Measurements from ENCODE around the gene GNAI1.

The GNAI1 gene

DNA sequence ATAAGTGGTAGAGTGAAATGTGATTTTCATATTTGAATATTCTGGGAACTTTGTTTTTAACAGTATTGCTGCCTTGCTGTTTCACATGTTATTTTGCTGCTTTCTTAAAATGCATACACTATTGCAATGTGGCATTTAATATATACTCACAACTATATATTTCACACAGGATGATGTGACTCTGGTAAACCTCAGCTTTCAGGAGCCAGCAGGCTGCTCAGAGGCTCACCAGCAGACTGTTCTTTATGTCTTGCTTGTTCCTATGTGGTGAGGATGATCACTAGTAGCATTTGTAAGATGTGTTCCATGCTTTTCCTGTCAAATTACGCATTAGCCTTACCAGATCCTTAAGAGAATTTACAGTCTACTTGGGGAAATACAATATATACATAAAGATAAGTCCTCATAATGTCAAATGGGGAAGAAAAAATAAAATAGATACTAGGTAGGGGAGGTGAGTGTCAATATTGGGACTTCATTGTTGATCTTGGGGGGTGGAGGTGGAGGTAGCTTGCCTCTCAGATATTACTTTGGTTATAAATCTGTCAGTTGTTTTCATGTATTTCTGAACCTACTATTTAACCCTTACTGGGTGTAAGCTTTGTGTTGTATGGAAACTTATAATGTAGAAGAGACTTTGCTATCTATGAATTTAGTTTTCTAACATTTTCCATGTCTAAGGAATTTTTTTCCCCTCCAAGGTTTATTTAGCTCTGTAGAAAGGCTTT is 8.4 kb downstream of the GNAI1 start:
- H3K27me3 ChIP-seq (ENCODE audit: insufficient read depth, low read length, poor library complexity) = no peaks in the 10 kb centered on the region
- H3K36me3 ChIP-seq (ENCODE audit: insufficient read depth, low read length) = no peaks in the 10 kb centered on the region
- H3K9ac ChIP-seq (ENCODE audit: low read depth, low read length) = no peak overlapping the region
- TF ChIP-seq EZH2 (IDR thresholded peaks at IDR 0.05; ENCODE audit: borderline replicate concordance, low read depth, low read length, severe bottlenecking) = no peak
- TF ChIP-seq, protein P1, sequence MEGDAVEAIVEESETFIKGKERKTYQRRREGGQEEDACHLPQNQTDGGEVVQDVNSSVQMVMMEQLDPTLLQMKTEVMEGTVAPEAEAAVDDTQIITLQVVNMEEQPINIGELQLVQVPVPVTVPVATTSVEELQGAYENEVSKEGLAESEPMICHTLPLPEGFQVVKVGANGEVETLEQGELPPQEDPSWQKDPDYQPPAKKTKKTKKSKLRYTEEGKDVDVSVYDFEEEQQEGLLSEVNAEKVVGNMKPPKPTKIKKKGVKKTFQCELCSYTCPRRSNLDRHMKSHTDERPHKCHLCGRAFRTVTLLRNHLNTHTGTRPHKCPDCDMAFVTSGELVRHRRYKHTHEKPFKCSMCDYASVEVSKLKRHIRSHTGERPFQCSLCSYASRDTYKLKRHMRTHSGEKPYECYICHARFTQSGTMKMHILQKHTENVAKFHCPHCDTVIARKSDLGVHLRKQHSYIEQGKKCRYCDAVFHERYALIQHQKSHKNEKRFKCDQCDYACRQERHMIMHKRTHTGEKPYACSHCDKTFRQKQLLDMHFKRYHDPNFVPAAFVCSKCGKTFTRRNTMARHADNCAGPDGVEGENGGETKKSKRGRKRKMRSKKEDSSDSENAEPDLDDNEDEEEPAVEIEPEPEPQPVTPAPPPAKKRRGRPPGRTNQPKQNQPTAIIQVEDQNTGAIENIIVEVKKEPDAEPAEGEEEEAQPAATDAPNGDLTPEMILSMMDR (IDR thresholded peaks at IDR 0.05; ENCODE audit: borderline replicate concordance, extremely low read depth, low read length, poor library complexity, severe bottlenecking) = no peak
- H4K20me1 ChIP-seq (ENCODE audit: insufficient read depth, low read length) = no peaks in the 10 kb centered on the region
- H3K79me2 ChIP-seq (ENCODE audit: insufficient read depth, low read length) = no peaks in the 10 kb centered on the region
- no peak overlapping the region for H3K27ac ChIP-seq (ENCODE audit: low read length)
- no peaks in the 10 kb centered on the region for H3K4me1 ChIP-seq (ENCODE audit: insufficient read depth, low read length)
- no peaks in the 10 kb centered on the region for H3K9me3 ChIP-seq (ENCODE audit: insufficient read depth, low read length, severe bottlenecking)
- no peak for DNase-seq
- H3K4me2 ChIP-seq (ENCODE audit: insufficient read depth, low read length) = no peak overlapping the region
- no peak for ATAC-seq (ENCODE audit: insufficient read depth, low read depth)
- no peak overlapping the region for H2AFZ ChIP-seq (ENCODE audit: low read depth, low read length)
- H3K4me3 ChIP-seq (ENCODE audit: low read depth in 1 of 2, low read length in 2 of 2) = no peak overlapping the region

DNA sequence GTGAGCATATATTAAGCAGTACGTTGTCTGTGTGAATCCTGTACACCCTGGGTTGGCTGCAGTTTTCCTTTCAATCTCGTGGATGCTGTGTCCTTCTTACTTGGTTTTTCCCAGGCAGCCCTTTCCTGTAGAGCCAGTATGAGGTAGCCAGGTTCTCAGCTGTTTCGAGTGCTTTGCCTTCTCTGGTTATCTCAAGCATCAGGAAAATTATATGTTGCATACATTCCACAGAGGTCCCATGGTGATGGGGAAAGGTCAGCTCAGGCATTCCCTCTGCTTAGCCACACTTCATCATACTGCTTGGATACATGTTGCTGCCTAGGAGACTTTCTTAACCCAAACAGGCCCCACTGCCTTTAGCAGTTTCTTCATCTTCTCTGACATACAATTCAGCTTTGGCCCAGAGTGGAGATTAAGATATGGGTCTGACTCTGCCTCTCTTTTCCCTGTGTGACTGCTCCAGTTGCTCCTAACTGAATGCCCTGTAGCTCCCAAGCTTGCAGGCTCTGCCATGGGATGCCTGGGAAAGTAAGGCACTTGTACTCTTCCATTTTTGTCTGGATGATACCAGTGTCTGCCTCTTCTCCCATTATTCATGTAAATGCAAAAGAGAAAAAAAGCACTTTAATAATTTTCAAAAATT is 11.3 kb downstream of the GNAI1 start:
- H3K79me2 ChIP-seq (ENCODE audit: insufficient read depth, low read length) = no peaks in the 10 kb centered on the region
- no peak overlapping the region for H2AFZ ChIP-seq (ENCODE audit: low read depth, low read length)
- H3K27me3 ChIP-seq (ENCODE audit: insufficient read depth, low read length, poor library complexity) = no peaks in the 10 kb centered on the region
- no peaks in the 10 kb centered on the region for H4K20me1 ChIP-seq (ENCODE audit: insufficient read depth, low read length)
- H3K36me3 ChIP-seq (ENCODE audit: insufficient read depth, low read length) = no peaks in the 10 kb centered on the region
- ATAC-seq (ENCODE audit: insufficient read depth, low read depth) (no peak), DNase-seq (no peak)
- no peaks in the 10 kb centered on the region for H3K9me3 ChIP-seq (ENCODE audit: insufficient read depth, low read length, severe bottlenecking)
- no peak overlapping the region for H3K9ac ChIP-seq (ENCODE audit: low read depth, low read length)
- peaks cover 3% of the 10 kb centered on the region; the same call in 1 of the 2 replicates for H3K4me1 ChIP-seq (ENCODE audit: insufficient read depth, low read length)
- H3K4me3 ChIP-seq (ENCODE audit: low read depth in 1 of 2, low read length in 2 of 2) = no peak overlapping the region
- no peak overlapping the region for H3K4me2 ChIP-seq (ENCODE audit: insufficient read depth, low read length)
- no peak for TF ChIP-seq EZH2 (IDR thresholded peaks at IDR 0.05; ENCODE audit: borderline replicate concordance, low read depth, low read length, severe bottlenecking)
- no peak overlapping the region for H3K27ac ChIP-seq (ENCODE audit: low read length)

DNA sequence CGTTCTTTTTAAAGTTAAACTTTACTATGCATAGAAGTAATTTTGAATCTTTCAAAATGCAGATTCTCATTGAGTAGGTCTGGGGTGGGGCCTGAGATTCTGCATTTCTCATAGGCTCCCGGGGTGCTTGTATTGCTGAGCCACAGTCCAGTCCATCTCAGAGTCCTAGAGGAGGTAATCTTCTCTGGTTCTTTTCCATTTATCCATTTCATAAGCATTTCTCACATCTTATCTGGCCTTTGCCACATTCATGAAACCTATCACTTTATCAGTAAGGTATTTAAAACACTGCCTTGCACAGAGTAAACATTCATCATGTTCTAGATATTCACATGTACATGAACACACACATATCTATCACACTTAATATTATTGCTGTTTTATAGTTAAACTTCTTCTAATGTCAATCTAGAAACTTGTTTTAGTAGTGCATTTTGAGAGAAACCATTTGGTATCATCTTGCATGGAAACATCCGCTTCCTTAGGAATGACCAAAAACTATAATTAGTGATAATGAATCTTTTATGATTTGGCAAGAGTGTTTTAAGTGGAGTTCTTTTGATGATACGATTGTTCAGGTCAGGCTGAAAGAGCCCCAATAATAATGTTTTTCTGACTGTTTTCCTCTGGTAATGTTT is 12.0 kb downstream of the GNAI1 start:
- H2AFZ ChIP-seq (ENCODE audit: low read depth, low read length) = no peak overlapping the region
- H3K9me3 ChIP-seq (ENCODE audit: insufficient read depth, low read length, severe bottlenecking) = no peaks in the 10 kb centered on the region
- no peak overlapping the region for H3K4me3 ChIP-seq (ENCODE audit: low read depth in 1 of 2, low read length in 2 of 2)
- DNase-seq (no peak), ATAC-seq (ENCODE audit: insufficient read depth, low read depth) (no peak)
- H4K20me1 ChIP-seq (ENCODE audit: insufficient read depth, low read length) = no peaks in the 10 kb centered on the region
- H3K4me1 ChIP-seq (ENCODE audit: insufficient read depth, low read length) = peaks cover 10% of the 10 kb centered on the region; the same call in 1 of the 2 replicates
- no peak overlapping the region for H3K9ac ChIP-seq (ENCODE audit: low read depth, low read length)
- no peaks in the 10 kb centered on the region for H3K36me3 ChIP-seq (ENCODE audit: insufficient read depth, low read length)
- H3K27me3 ChIP-seq (ENCODE audit: insufficient read depth, low read length, poor library complexity) = no peaks in the 10 kb centered on the region
- no peak overlapping the region for H3K27ac ChIP-seq (ENCODE audit: low read length)
- H3K4me2 ChIP-seq (ENCODE audit: insufficient read depth, low read length) = no peak overlapping the region
- no peak for TF ChIP-seq EZH2 (IDR thresholded peaks at IDR 0.05; ENCODE audit: borderline replicate concordance, low read depth, low read length, severe bottlenecking)
- TF ChIP-seq, protein P1 (IDR thresholded peaks at IDR 0.05; ENCODE audit: borderline replicate concordance, extremely low read depth, low read length, poor library complexity, severe bottlenecking) = no peak
- no peaks in the 10 kb centered on the region for H3K79me2 ChIP-seq (ENCODE audit: insufficient read depth, low read length)
